ENCODE results near the gene MAGEB3. TPM values are rescaled to one million over a fixed set of nuclear protein-coding genes. Genes with fewer than 3 reads are reported as not detected.

MAGEB3 gene
- total and polyA plus RNA-seq, 4 experiments from 2014 or later = not detected

GRCh38 chrX:30246769-30247489 is 16.5 kb downstream of the MAGEB3 start, which contains the start of gene MAGEB1:
TSS of gene MAGEB1 (plus strand) at chrX:30247146. CDS start at chrX:30250494, 3,348 bp downstream.
- Mint-ChIP-seq H3K27ac (peak within 1 kb of the TSS in 1 of 7 donors; percentile 34), H3K27me3 (no peaks in the 10 kb centered on the region), H3K4me3 (no peak within 1 kb of the TSS), H3K36me3 (no peaks in the 10 kb centered on the region), H3K4me1 (no peaks in the 10 kb centered on the region), H3K9me3 (peaks cover 0 to 3% (median 0%) of the 10 kb centered on the region in 8 donors)
- CTCF ChIA-PET (ENCODE audit: partially characterized antibody) = no interaction called here
- no peak within 1 kb of the TSS for H3K4me3 ChIP-seq (ENCODE audit: low read length in 2 of 2)
- no peak within 1 kb of the TSS for H3K27ac ChIP-seq (ENCODE audit: low read depth, low read length)
- POLR2A ChIA-PET (ENCODE audit: partially characterized antibody) = no interaction called here
- DNase-seq = peak in 1 of 5 donors; percentile 19
- no peaks in the 10 kb centered on the region for H3K9me3 ChIP-seq (ENCODE audit: control insufficient read depth in 1 of 2, low read length in 2 of 2)
- no peaks in the 10 kb centered on the region for H3K4me1 ChIP-seq (ENCODE audit: insufficient read depth, low read length)
- H3K36me3 ChIP-seq (ENCODE audit: insufficient read depth, low read length) = no peaks in the 10 kb centered on the region
- H3K27me3 ChIP-seq (ENCODE audit: insufficient read depth, low read length) = no peaks in the 10 kb centered on the region
- intact Hi-C loops (cut with micrococcal nuclease) = no loop called here

- Histone ChIP-seq H3K9me3 (ENCODE audit: control insufficient read depth in 1 of 2, low read length in 2 of 2) (no peaks in the 10 kb centered on the region), H3K27ac (ENCODE audit: low read depth, low read length) (no peak overlapping the region), H3K4me3 (ENCODE audit: low read length in 2 of 2) (no peak overlapping the region), H3K27me3 (ENCODE audit: insufficient read depth, low read length) (no peaks in the 10 kb centered on the region), H3K36me3 (ENCODE audit: insufficient read depth, low read length) (no peaks in the 10 kb centered on the region), H3K4me1 (ENCODE audit: insufficient read depth, low read length) (no peaks in the 10 kb centered on the region)
- ChIA-PET CTCF (ENCODE audit: partially characterized antibody) (no interaction called here), POLR2A (ENCODE audit: partially characterized antibody) (no interaction called here)
- Mint-ChIP-seq H3K36me3 (no peaks in the 10 kb centered on the region), H3K4me3 (no peak overlapping the region), H3K4me1 (no peaks in the 10 kb centered on the region), H3K27ac (no peak overlapping the region), H3K9me3 (peaks cover 0 to 3% (median 0%) of the 10 kb centered on the region in 8 donors), H3K27me3 (no peaks in the 10 kb centered on the region)
- intact Hi-C loops (cut with micrococcal nuclease) = no loop called here
- no peak for DNase-seq
Measured at GRCh38 chrX:30248854-30249253, 18.4 kb downstream of the MAGEB3 start.

DNA sequence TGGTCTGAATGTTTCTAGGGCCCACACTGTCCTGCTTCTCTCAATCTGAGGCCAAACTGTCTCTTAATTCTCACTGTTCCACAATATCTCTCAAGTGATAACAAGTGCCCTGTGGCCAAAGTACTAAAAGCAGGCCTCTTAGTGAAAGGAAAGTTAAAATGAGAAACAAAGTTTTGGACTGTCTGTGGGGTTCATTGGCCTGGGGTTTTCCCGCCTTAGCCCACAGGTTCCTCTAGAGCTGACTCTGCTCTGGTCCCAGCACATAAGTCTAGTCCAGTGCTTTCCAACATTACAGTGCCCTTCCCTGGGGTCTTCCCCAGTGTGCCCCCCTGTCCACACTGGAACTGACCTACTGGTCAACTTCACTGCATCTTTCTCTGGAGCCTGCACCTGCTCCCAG is 22.8 kb downstream of the MAGEB3 start:
- Histone ChIP-seq H3K36me3 (ENCODE audit: insufficient read depth, low read length) (no peaks in the 10 kb centered on the region), H3K4me3 (ENCODE audit: low read length in 2 of 2) (no peak overlapping the region), H3K4me1 (ENCODE audit: insufficient read depth, low read length) (no peaks in the 10 kb centered on the region), H3K27ac (ENCODE audit: low read depth, low read length) (no peak overlapping the region), H3K9me3 (ENCODE audit: control insufficient read depth in 1 of 2, low read length in 2 of 2) (no peaks in the 10 kb centered on the region), H3K27me3 (ENCODE audit: insufficient read depth, low read length) (no peaks in the 10 kb centered on the region)
- ChIA-PET CTCF (ENCODE audit: partially characterized antibody) (no interaction called here), POLR2A (ENCODE audit: partially characterized antibody) (no interaction called here)
- Mint-ChIP-seq H3K4me1 (no peaks in the 10 kb centered on the region), H3K4me3 (no peak overlapping the region), H3K9me3 (peaks cover 0 to 8% (median 6%) of the 10 kb centered on the region in 8 donors), H3K36me3 (no peaks in the 10 kb centered on the region), H3K27me3 (peaks cover 0 to 2% of the 10 kb centered on the region in 2 donors), H3K27ac (no peak overlapping the region)
- no peak for DNase-seq
- intact Hi-C loops (cut with micrococcal nuclease) = no loop called here

DNA sequence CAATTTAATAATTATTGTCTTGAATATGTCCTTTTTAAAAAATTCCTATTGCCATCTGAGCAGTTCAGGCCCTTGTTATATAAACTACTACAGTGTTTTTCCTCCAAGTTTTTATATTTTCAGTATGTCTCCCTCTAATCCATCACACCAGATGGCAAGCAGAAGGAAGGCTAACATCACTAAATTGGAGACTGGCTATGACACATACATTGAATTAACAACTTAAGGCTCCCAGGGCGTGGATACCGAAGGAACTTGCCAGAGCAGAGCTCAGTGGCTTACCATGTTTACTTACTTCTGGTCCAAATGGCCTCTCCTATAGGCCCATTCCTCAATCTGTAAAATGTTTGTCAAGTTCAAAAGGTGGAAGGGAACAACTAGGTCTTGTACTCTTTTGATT is 29.5 kb downstream of the MAGEB3 start:
- H3K27ac Mint-ChIP-seq = no peak overlapping the region
- CTCF ChIA-PET (ENCODE audit: partially characterized antibody) = no interaction called here
- H3K9me3 ChIP-seq (ENCODE audit: control insufficient read depth in 1 of 2, low read length in 2 of 2) = no peaks in the 10 kb centered on the region
- intact Hi-C loops (cut with micrococcal nuclease) = no loop called here
- no peak overlapping the region for H3K27ac ChIP-seq (ENCODE audit: low read depth, low read length)
- no peak overlapping the region for H3K4me3 Mint-ChIP-seq
- H3K4me1 ChIP-seq (ENCODE audit: insufficient read depth, low read length) = no peaks in the 10 kb centered on the region
- H3K9me3 Mint-ChIP-seq = peaks cover 0 to 8% (median 4%) of the 10 kb centered on the region in 8 donors
- DNase-seq = no peak
- H3K27me3 ChIP-seq (ENCODE audit: insufficient read depth, low read length) = no peaks in the 10 kb centered on the region
- H3K36me3 ChIP-seq (ENCODE audit: insufficient read depth, low read length) = no peaks in the 10 kb centered on the region
- peaks cover 0 to 2% of the 10 kb centered on the region in 2 donors for H3K27me3 Mint-ChIP-seq
- no peaks in the 10 kb centered on the region for H3K4me1 Mint-ChIP-seq
- no peak overlapping the region for H3K4me3 ChIP-seq (ENCODE audit: low read length in 2 of 2)
- no peaks in the 10 kb centered on the region for H3K36me3 Mint-ChIP-seq
- POLR2A ChIA-PET (ENCODE audit: partially characterized antibody) = no interaction called here

DNA sequence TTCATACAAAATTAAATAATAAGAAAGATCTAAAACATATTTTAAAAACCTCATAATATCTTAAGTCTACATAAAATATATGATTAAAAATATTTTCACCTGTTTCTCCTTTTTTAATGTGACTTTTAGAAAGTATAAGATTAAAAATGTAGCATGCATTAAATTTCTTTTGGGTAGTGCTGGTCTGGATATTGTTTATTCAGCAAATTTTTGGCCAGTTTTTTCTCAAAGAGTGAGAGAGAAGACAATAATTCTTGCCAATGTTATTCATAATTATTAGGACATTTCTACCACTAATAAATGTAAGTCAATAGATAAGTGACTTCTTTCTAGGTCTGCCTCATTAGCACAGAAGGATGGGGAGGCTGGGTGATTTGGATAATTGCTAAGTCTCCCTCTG is 30.6 kb downstream of the MAGEB3 start:
- H3K36me3 Mint-ChIP-seq = no peaks in the 10 kb centered on the region

DNA sequence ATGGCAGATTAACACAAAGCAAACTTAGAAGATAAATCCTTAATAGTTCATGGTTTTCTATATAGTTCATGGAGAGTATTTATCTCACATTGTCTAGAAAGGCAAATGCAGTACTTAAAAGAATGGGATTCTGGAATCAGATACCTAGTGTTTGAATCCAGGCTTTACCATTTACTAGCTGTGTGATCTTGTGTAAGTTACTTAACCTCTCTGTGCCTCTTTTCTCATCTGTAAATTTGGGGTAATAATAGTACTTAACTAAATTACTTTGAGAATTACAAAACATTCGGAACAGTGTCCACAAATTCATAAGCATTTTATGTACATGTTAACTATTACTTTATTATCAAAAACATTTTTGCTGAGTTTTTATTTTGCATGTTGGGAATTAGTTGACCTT is 32.3 kb downstream of the MAGEB3 start:
- CTCF ChIA-PET (ENCODE audit: partially characterized antibody) = no interaction called here
- Histone ChIP-seq H3K4me1 (ENCODE audit: insufficient read depth, low read length) (no peaks in the 10 kb centered on the region), H3K27ac (ENCODE audit: low read depth, low read length) (no peak overlapping the region), H3K36me3 (ENCODE audit: insufficient read depth, low read length) (no peaks in the 10 kb centered on the region), H3K9me3 (ENCODE audit: control insufficient read depth in 1 of 2, low read length in 2 of 2) (no peaks in the 10 kb centered on the region), H3K4me3 (ENCODE audit: low read length in 2 of 2) (no peak overlapping the region), H3K27me3 (ENCODE audit: insufficient read depth, low read length) (no peaks in the 10 kb centered on the region)
- POLR2A ChIA-PET (ENCODE audit: partially characterized antibody) = no interaction called here
- Mint-ChIP-seq H3K27me3 (no peaks in the 10 kb centered on the region), H3K27ac (no peak overlapping the region), H3K36me3 (no peaks in the 10 kb centered on the region), H3K4me1 (no peaks in the 10 kb centered on the region), H3K9me3 (peaks cover 0 to 2% (median 0%) of the 10 kb centered on the region in 8 donors), H3K4me3 (no peak overlapping the region)
- no peak for DNase-seq
- intact Hi-C loops (cut with micrococcal nuclease) = no loop called here

More for the DNA sequence above, 30.6 kb downstream of the MAGEB3 start:
- no peak for DNase-seq
- CTCF ChIA-PET (ENCODE audit: partially characterized antibody) = no interaction called here
- intact Hi-C loops (cut with micrococcal nuclease) = no loop called here
- Mint-ChIP-seq H3K27me3 (peaks cover 0 to 2% of the 10 kb centered on the region in 2 donors), H3K4me3 (no peak overlapping the region), H3K27ac (no peak overlapping the region), H3K4me1 (no peaks in the 10 kb centered on the region), H3K9me3 (peaks cover 0 to 7% (median 2%) of the 10 kb centered on the region in 8 donors)
- H3K27me3 ChIP-seq (ENCODE audit: insufficient read depth, low read length) = no peaks in the 10 kb centered on the region
- no peaks in the 10 kb centered on the region for H3K36me3 ChIP-seq (ENCODE audit: insufficient read depth, low read length)
- no peak overlapping the region for H3K4me3 ChIP-seq (ENCODE audit: low read length in 2 of 2)
- POLR2A ChIA-PET (ENCODE audit: partially characterized antibody) = no interaction called here
- no peak overlapping the region for H3K27ac ChIP-seq (ENCODE audit: low read depth, low read length)
- no peaks in the 10 kb centered on the region for H3K9me3 ChIP-seq (ENCODE audit: control insufficient read depth in 1 of 2, low read length in 2 of 2)
- H3K4me1 ChIP-seq (ENCODE audit: insufficient read depth, low read length) = no peaks in the 10 kb centered on the region

DNA sequence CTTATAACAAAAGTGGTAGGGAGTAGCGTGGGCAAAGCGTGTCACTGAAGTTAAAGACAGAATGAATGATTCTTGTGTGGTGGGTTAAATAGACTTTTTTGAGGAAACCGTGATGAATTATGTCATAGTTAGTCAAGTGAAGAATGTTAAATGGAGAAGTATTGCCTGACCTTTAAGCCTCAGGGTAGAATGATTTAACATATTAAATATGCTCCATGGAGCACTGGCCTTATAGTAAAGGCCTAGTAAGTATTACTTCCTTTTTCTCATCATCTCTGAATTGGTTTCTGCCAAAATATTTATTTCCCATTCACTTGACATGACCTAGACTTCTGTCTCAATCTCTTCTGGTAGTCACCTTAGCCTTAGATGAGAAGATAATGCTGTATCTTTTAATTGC is 40.2 kb downstream of the MAGEB3 start:
- CTCF ChIA-PET (ENCODE audit: partially characterized antibody) = no interaction called here

More for the DNA sequence above, 40.2 kb downstream of the MAGEB3 start:
- no peaks in the 10 kb centered on the region for H3K9me3 ChIP-seq (ENCODE audit: control insufficient read depth in 1 of 2, low read length in 2 of 2)
- Mint-ChIP-seq H3K27me3 (peaks cover 0 to 2% of the 10 kb centered on the region in 2 donors), H3K36me3 (no peaks in the 10 kb centered on the region), H3K27ac (no peak overlapping the region), H3K4me1 (no peaks in the 10 kb centered on the region), H3K9me3 (no peaks in the 10 kb centered on the region), H3K4me3 (no peak overlapping the region)
- no peak overlapping the region for H3K4me3 ChIP-seq (ENCODE audit: low read length in 2 of 2)
- no peaks in the 10 kb centered on the region for H3K36me3 ChIP-seq (ENCODE audit: insufficient read depth, low read length)
- no peak for DNase-seq
- intact Hi-C loops (cut with micrococcal nuclease) = no loop called here
- no peak overlapping the region for H3K27ac ChIP-seq (ENCODE audit: low read depth, low read length)
- no peaks in the 10 kb centered on the region for H3K27me3 ChIP-seq (ENCODE audit: insufficient read depth, low read length)
- H3K4me1 ChIP-seq (ENCODE audit: insufficient read depth, low read length) = no peaks in the 10 kb centered on the region
- POLR2A ChIA-PET (ENCODE audit: partially characterized antibody) = no interaction called here

Data from CD4-positive, alpha-beta memory T cell (primary cell).